Activated CD4-positive, alpha-beta T cell treated with anti-CD3 and anti-CD28 coated beads, Interleukin-2, amount 50 U/mL, for 4 hours (primary cell): ENCODE measurements around the gene RCC2.

Experiments
- DNase-seq, 2 experiments: peaks; one replicate each; pipeline ENCODE4 v3.0.0-alpha.2; 2020

Gene RCC2

GRCh38 chr1:17370618-17371017 is 68.9 kb downstream of the RCC2 start:
- DNase-seq: no peak

DNA sequence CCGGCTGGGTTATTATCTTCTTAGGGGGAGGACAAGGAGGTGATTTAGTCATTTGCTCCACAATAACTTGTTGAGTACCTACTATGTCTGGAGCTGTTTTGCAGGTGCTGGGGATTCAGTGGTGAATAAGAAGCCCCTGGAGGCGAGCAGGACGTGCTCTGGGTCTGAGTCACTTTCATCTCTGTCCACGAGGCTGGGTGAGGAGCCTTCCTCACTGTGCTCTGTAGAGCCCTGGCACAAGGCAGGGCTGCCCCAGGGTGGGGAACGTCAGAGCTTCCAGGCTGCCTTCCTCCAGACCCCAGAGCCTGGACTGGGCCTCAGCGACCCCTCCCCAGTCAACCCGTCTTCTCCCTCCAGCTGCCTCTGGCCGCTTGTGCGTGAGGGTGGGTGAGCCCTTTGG is 70.0 kb downstream of the RCC2 start:
- no peak for DNase-seq

DNA sequence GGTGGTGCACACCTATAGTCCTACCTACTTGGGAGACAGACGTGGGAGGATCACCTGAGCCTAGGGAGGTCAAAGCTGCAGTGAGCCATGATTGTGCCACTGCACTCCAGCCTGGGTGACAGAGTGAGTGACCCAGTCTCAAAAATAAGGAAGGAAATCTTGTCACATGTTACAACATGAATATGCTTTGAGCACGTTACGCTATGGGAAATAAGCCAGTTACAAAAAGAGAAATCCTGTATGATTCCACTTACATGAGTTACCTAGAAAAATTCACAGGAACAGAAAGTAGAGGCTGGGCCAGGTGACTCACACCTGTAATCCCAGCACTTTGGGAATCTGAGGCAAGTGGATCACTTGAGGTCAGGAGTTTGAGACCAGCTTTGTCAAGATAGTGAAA is 74.2 kb downstream of the RCC2 start:
- DNase-seq: no peak

DNA sequence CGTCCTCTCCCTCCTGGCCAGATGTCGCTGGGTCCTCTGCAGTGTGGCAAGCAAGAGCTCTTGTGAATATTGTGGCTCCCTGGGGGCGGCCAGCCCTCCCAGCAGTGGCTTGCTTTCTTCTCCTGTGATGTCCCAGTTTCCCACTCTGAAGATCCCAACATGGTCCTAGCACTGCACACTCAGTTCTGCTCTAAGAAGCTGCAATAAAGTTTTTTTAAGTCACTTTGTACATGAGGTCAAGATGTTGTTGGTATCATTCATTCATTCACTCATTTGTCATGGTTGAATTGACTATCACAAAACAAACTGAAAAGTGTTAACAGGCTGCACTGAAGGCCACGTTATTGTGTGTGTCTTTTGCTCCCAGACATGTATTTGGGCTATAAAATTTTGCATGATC is 75.7 kb downstream of the RCC2 start:
- DNase-seq: no peak

DNA sequence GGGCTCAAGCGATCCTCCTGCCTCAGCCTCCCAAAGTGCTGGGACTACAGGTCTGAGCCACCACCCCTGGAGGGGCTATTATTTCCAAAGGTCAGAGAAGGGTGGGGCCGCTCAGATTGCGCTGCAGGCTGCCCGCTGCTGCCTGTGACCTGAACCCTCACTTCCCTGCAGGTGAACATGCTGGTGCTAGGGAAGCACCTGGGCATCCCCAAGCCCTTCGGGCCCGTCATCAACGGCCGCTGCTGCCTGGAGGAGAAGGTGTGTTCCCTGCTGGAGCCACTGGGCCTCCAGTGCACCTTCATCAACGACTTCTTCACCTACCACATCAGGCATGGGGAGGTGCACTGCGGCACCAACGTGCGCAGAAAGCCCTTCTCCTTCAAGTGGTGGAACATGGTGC is 76.1 kb downstream of the RCC2 start:
- no peak for DNase-seq

DNA sequence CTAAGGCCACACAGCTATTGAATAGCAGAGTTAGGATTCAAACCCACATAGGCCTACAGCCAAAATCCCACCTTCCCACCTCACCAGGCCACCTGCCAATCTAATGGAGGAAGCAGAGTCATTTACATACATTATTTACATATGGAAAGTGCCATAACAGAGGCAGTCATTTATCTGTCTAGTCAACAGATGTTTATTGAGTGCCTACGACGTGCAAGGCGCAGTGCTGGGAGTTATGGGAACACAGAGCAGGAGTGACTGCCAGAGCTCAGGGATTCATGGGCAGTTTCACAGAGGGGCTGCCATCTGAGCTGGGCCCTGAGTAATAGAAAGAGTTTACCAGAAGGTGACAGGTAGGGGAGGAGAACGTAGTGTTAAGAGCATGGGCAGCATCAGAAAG is 77.8 kb downstream of the RCC2 start:
- DNase-seq: no peak

DNA sequence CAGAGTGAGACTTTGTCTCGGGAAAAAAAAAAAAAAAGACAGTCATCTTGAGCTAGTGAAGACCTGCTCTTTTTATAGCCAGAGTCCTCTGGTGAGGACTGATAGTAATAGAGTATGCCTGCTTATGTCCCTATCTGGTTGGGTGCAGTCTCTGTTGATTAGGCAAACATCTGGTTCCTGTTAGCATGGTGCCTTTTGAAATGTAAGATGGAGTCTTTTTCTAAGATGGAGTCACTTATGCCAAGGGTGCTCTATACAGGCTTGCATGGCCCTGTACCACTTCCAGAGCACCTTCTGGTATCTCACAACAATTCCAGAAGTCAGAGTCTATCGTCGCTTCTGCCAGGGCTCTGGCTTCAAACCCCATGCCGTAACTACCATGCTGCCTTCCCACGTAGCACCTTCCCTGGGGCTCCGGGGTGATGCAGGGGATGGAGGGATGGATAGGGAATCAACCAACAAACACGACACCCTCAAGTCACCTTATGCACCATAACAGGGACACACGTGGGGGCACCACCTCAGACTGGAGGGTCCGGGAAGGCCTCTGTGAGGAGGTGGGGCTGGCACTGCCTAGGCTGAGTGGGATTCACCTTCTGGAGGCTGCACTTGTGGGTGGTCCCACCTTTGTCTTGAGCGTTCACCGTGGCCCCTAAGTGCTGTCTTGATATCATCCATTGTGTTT is 79.1 kb downstream of the RCC2 start:
- DNase-seq: no peak

GRCh38 chr1:17359808-17360207 is 79.7 kb downstream of the RCC2 start:
- DNase-seq: no peak

DNA sequence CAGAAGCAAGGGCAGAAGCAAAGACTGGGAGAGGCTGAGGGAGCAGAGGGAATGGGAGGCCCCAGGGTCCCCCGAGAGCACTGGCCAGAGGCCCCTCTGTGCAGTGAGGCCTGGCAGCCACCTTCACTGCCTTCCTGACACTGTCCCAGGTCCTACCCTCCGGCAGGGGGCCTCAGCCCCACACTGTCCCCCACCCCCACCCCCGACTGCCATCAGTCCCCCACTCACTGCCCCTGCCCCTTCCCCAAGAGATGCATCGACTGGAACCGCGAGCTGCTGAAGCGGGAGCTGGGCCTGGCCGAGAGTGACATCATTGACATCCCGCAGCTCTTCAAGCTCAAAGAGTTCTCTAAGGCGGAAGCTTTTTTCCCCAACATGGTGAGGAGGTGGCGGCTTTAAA is 80.4 kb downstream of the RCC2 start:
- DNase-seq: no peak

GRCh38 chr1:17358557-17358956 is 80.9 kb downstream of the RCC2 start:
- no peak for DNase-seq
